ENCODE results near the gene DPH2. TPM values are rescaled to one million over a fixed set of nuclear protein-coding genes. Genes with fewer than 3 reads are reported as not detected.

DPH2 gene
- total RNA-seq, 1 donor from 2014 or later, result 12.0 TPM

- DNase-seq (ENCODE audit: low spot score), result no peak
- ATAC-seq, result no peak
- intact Hi-C loops (cut with DNase I), result loop anchor here (10.0 kb wide), 1 partner anchor 404 kb away; the partner anchor contains the start of gene PTPRF
These were observed 30.8 kb upstream of the DPH2 start for GRCh38 chr1:43938892-43939587.

GRCh38 chr1:43942411-43942810, 27.4 kb upstream of the DPH2 start:
- ATAC-seq (no peak), DNase-seq (ENCODE audit: low spot score) (no peak)
- intact Hi-C loops (cut with DNase I), result no loop called here

GRCh38 chr1:43944860-43945259, 24.9 kb upstream of the DPH2 start:
- no peak for DNase-seq (ENCODE audit: low spot score)
- ATAC-seq, result no peak
- intact Hi-C loops (cut with DNase I), result no loop called here

- DNase-seq (ENCODE audit: low spot score), result no peak
- ATAC-seq, result no peak
- intact Hi-C loops (cut with DNase I), result no loop called here
These were observed 24.1 kb upstream of the DPH2 start for GRCh38 chr1:43945674-43946235.

GRCh38 chr1:43946236-43947060, 23.4 kb upstream of the DPH2 start, which contains the start of gene IPO13:
Gene IPO13 (plus strand): TSS chr1:43946950. CDS start chr1:43947601, 651 bp downstream.
- intact Hi-C loops (cut with DNase I), result no loop called here
- ATAC-seq, result peak; percentile 98

GRCh38 chr1:43947061-43947873, 22.5 kb upstream of the DPH2 start:
- DNase-seq (ENCODE audit: low spot score) (no peak), ATAC-seq (no peak)
- intact Hi-C loops (cut with DNase I), result no loop called here

More at GRCh38 chr1:43946236-43947060, 23.4 kb upstream of the DPH2 start, which contains the start of gene IPO13:
- DNase-seq (ENCODE audit: low spot score), result peak; percentile 96

GRCh38 chr1:43947874-43948437, 21.9 kb upstream of the DPH2 start:
- no peak for DNase-seq (ENCODE audit: low spot score)
- intact Hi-C loops (cut with DNase I), result no loop called here
- ATAC-seq, result no peak

- intact Hi-C loops (cut with DNase I), result no loop called here
- no peak for DNase-seq (ENCODE audit: low spot score)
These were observed 20.1 kb upstream of the DPH2 start for GRCh38 chr1:43949678-43950077.

GRCh38 chr1:43951021-43951985, 18.5 kb upstream of the DPH2 start:
- DNase-seq (ENCODE audit: low spot score), result no peak
- ATAC-seq, result no peak
- intact Hi-C loops (cut with DNase I), result no loop called here

More at GRCh38 chr1:43949678-43950077, 20.1 kb upstream of the DPH2 start:
- no peak for ATAC-seq

- ATAC-seq, result no peak
- intact Hi-C loops (cut with DNase I), result no loop called here
- DNase-seq (ENCODE audit: low spot score), result no peak
These were observed 17.0 kb upstream of the DPH2 start for GRCh38 chr1:43952731-43953346.

- ATAC-seq, result no peak
- intact Hi-C loops (cut with DNase I), result no loop called here
- no peak for DNase-seq (ENCODE audit: low spot score)
These were observed 16.4 kb upstream of the DPH2 start for GRCh38 chr1:43953361-43953760.

- no peak for ATAC-seq
These were observed 15.8 kb upstream of the DPH2 start for GRCh38 chr1:43954036-43954435.

GRCh38 chr1:43956234-43956633, 13.6 kb upstream of the DPH2 start:
- intact Hi-C loops (cut with DNase I), result no loop called here
- DNase-seq (ENCODE audit: low spot score) (no peak), ATAC-seq (no peak)

More at GRCh38 chr1:43954036-43954435, 15.8 kb upstream of the DPH2 start:
- DNase-seq (ENCODE audit: low spot score), result no peak
- intact Hi-C loops (cut with DNase I), result no loop called here

- DNase-seq (ENCODE audit: low spot score) (no peak), ATAC-seq (no peak)
- intact Hi-C loops (cut with DNase I), result no loop called here
These were observed 12.3 kb upstream of the DPH2 start for GRCh38 chr1:43957407-43958040.

- peak; percentile 27 for ATAC-seq
- DNase-seq (ENCODE audit: low spot score), result no peak
- intact Hi-C loops (cut with DNase I), result no loop called here
These were observed 11.2 kb upstream of the DPH2 start for GRCh38 chr1:43958351-43959255.

GRCh38 chr1:43960798-43961197, 9.0 kb upstream of the DPH2 start:
- intact Hi-C loops (cut with DNase I), result no loop called here
- no peak for ATAC-seq

More at GRCh38 chr1:43960798-43961197, 9.0 kb upstream of the DPH2 start:
- DNase-seq (ENCODE audit: low spot score), result no peak
